ENCODE data around the gene TEX55. TPM values are rescaled to one million over a fixed set of nuclear protein-coding genes. Genes with fewer than 3 reads are reported as not detected.
"Not testable (repeated sequence)": the region's sequence is repeated elsewhere in the genome, so short reads cannot be mapped to it uniquely, and the experiment has no call there.

The TEX55 gene
- polyA plus RNA-seq, 3 donors: not detected

DNA sequence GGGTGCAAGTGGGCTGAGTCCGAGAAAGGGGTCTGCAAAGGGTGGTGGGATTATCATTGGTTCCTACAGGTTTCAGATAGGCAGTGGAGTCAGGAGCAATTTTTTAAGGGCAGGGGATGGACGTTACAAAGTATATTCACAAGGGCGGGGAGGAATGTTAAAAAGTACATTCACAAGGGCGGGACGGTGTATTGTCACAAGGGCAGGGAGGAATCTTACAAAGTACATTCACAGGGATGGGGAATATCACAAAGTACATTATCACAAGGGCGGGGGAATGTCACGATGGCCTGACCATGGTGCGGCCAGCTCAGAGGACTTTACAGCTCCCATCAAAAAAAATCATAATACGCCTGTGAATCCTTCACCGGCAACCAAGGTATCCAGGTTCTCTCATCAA is 20.6 kb upstream of the TEX55 start:
- H3K27me3 ChIP-seq (ENCODE audit: control insufficient read depth in 2 of 2, insufficient read depth in 2 of 2, low read length in 2 of 2): no peaks in the 10 kb centered on the region
- H3K9me3 ChIP-seq (replicated peaks in 1 of 2; ENCODE audit: control insufficient read depth in 1 of 2, insufficient read depth in 1 of 2, low read length in 2 of 2): peaks cover 0 to 6% of the 10 kb centered on the region in 2 donors
- intact Hi-C loops (cut with micrococcal nuclease): no loop called here
- no peak for DNase-seq
- H4K20me1 ChIP-seq (ENCODE audit: insufficient read depth, low read length): no peaks in the 10 kb centered on the region
- H3K36me3 ChIP-seq (replicated peaks in 1 of 2; ENCODE audit: control insufficient read depth in 1 of 2, insufficient read depth in 2 of 2, low read length in 2 of 2): no peaks in the 10 kb centered on the region
- no peak overlapping the region for H3K4me3 Mint-ChIP-seq
- H3K27ac ChIP-seq (ENCODE audit: low read depth in 1 of 2, low read length in 2 of 2): no peak overlapping the region
- H3K27me3 Mint-ChIP-seq (ENCODE audit: low read depth in 3 of 3): peaks cover 0 to 11% (median 0%) of the 10 kb centered on the region in 3 donors
- H3K27ac Mint-ChIP-seq: peak overlapping the region in 1 of 7 donors; percentile 15
- no peak overlapping the region for H2AFZ ChIP-seq (ENCODE audit: insufficient read depth, low read depth, low read length, poor library complexity, severe bottlenecking)
- H3K36me3 Mint-ChIP-seq: no peaks in the 10 kb centered on the region
- no peaks in the 10 kb centered on the region for H3K4me1 Mint-ChIP-seq
- H3K9me3 Mint-ChIP-seq: peaks cover 0 to 16% (median 6%) of the 10 kb centered on the region in 7 donors
- 100% methylated on average over 3 of the region's 10 CpGs for WGBS (ENCODE audit: insufficient coverage)
- no peaks in the 10 kb centered on the region for H3K4me1 ChIP-seq (ENCODE audit: control insufficient read depth in 1 of 2, insufficient read depth in 2 of 2, low read length in 2 of 2)
- H3K4me3 ChIP-seq (replicated peaks in 1 of 3; ENCODE audit: low read depth in 2 of 3, low read length in 3 of 3): no peak overlapping the region
- no peaks in the 10 kb centered on the region for H3K79me2 ChIP-seq (ENCODE audit: insufficient read depth, low read length)
- TF ChIP-seq, protein P1, sequence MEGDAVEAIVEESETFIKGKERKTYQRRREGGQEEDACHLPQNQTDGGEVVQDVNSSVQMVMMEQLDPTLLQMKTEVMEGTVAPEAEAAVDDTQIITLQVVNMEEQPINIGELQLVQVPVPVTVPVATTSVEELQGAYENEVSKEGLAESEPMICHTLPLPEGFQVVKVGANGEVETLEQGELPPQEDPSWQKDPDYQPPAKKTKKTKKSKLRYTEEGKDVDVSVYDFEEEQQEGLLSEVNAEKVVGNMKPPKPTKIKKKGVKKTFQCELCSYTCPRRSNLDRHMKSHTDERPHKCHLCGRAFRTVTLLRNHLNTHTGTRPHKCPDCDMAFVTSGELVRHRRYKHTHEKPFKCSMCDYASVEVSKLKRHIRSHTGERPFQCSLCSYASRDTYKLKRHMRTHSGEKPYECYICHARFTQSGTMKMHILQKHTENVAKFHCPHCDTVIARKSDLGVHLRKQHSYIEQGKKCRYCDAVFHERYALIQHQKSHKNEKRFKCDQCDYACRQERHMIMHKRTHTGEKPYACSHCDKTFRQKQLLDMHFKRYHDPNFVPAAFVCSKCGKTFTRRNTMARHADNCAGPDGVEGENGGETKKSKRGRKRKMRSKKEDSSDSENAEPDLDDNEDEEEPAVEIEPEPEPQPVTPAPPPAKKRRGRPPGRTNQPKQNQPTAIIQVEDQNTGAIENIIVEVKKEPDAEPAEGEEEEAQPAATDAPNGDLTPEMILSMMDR (IDR thresholded peaks at IDR 0.05): no peak
- no peak overlapping the region for H3K4me2 ChIP-seq (replicated peaks; ENCODE audit: extremely low read depth, low read length, poor library complexity, severe bottlenecking)
- H3K9ac ChIP-seq (ENCODE audit: insufficient read depth, low read length, poor library complexity, severe bottlenecking): no peak overlapping the region

DNA sequence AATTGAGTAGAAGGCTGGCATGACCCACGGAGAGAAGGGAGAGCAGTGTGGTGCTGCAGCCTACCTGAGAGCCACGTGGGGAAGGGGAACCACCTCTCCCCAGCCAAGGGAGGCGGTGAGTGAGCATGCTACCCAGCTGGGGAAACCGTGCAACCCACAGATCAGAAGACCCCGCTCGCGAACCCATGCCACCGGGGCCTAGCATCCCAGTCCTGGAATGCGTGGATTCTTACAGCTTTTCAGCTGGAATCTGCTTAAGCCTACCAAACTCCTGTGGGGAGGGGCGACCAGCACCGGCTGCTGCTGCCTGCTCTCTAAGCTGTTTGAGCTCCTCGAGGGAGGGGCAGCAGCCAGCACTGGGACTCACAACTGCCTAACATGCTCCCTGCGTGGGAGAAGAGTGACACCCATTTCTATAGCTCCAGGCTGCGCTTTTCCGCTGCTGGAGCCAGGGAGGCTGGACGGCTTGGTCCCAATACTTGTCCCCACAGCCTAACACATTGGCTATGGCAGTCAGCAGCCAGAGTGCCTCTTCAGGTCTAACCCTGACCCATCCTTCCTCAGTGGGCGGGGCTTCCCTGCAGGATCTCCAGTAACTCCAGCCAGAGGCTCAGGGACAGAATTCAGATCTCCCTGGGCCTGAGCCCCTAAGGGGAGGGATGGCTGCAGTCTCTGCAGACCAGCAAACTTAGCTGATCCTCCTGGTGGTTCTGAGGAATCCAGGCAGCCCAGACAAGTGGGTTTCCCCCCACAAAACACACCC is 20.0 kb upstream of the TEX55 start:
- Mint-ChIP-seq H3K4me1 (no peaks in the 10 kb centered on the region), H3K9me3 (peaks cover 0 to 15% (median 6%) of the 10 kb centered on the region in 7 donors), H3K27ac (no peak overlapping the region), H3K27me3 (ENCODE audit: low read depth in 3 of 3) (peaks cover 0 to 11% (median 3%) of the 10 kb centered on the region in 3 donors), H3K4me3 (no peak overlapping the region), H3K36me3 (no peaks in the 10 kb centered on the region)
- H3K36me3 ChIP-seq (replicated peaks in 1 of 2; ENCODE audit: control insufficient read depth in 1 of 2, insufficient read depth in 2 of 2, low read length in 2 of 2): no peaks in the 10 kb centered on the region
- no peak overlapping the region for H2AFZ ChIP-seq (ENCODE audit: insufficient read depth, low read depth, low read length, poor library complexity, severe bottlenecking)
- no peaks in the 10 kb centered on the region for H4K20me1 ChIP-seq (ENCODE audit: insufficient read depth, low read length)
- no peak overlapping the region for H3K27ac ChIP-seq (ENCODE audit: low read depth in 1 of 2, low read length in 2 of 2)
- intact Hi-C loops (cut with micrococcal nuclease): no loop called here
- TF ChIP-seq, protein P1 (IDR thresholded peaks at IDR 0.05): no peak
- no peak overlapping the region for H3K4me2 ChIP-seq (replicated peaks; ENCODE audit: extremely low read depth, low read length, poor library complexity, severe bottlenecking)
- peaks cover 0 to 6% of the 10 kb centered on the region in 2 donors for H3K9me3 ChIP-seq (replicated peaks in 1 of 2; ENCODE audit: control insufficient read depth in 1 of 2, insufficient read depth in 1 of 2, low read length in 2 of 2)
- 88% methylated on average over 16 of the region's 17 CpGs for WGBS (ENCODE audit: insufficient coverage)
- DNase-seq: no peak
- no peak overlapping the region for H3K9ac ChIP-seq (ENCODE audit: insufficient read depth, low read length, poor library complexity, severe bottlenecking)
- H3K4me1 ChIP-seq (ENCODE audit: control insufficient read depth in 1 of 2, insufficient read depth in 2 of 2, low read length in 2 of 2): no peaks in the 10 kb centered on the region
- no peak overlapping the region for H3K4me3 ChIP-seq (replicated peaks in 1 of 3; ENCODE audit: low read depth in 2 of 3, low read length in 3 of 3)
- H3K27me3 ChIP-seq (ENCODE audit: control insufficient read depth in 2 of 2, insufficient read depth in 2 of 2, low read length in 2 of 2): no peaks in the 10 kb centered on the region
- H3K79me2 ChIP-seq (ENCODE audit: insufficient read depth, low read length): no peaks in the 10 kb centered on the region

DNA sequence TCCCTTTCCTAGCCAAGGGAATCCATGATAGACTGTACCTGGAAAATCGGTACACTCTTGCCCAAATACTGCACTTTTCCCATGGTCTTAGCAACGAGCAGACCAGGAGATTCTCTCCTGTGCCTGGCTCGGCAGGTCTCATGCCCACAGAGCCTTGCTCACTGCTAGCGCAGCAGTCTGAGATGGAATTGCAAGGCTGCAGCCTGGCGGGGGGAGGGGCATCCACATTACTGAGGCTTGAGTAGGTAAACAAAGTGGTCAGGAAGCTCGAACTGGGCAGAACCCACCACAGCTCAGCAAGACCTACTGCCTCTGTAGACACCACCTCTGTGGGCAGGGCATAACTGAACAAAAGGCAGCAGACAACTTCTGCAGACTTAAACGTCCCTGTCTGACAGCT is 15.7 kb upstream of the TEX55 start:
- H3K27me3 ChIP-seq (ENCODE audit: control insufficient read depth in 2 of 2, insufficient read depth in 2 of 2, low read length in 2 of 2); H4K20me1 ChIP-seq (ENCODE audit: insufficient read depth, low read length); H3K27ac ChIP-seq (ENCODE audit: low read depth in 1 of 2, low read length in 2 of 2); H3K27ac Mint-ChIP-seq; H3K4me1 Mint-ChIP-seq; H3K4me2 ChIP-seq (replicated peaks; ENCODE audit: extremely low read depth, low read length, poor library complexity, severe bottlenecking); H2AFZ ChIP-seq (ENCODE audit: insufficient read depth, low read depth, low read length, poor library complexity, severe bottlenecking); H3K79me2 ChIP-seq (ENCODE audit: insufficient read depth, low read length); H3K9me3 ChIP-seq (replicated peaks in 1 of 2; ENCODE audit: control insufficient read depth in 1 of 2, insufficient read depth in 1 of 2, low read length in 2 of 2); H3K36me3 ChIP-seq (replicated peaks in 1 of 2; ENCODE audit: control insufficient read depth in 1 of 2, insufficient read depth in 2 of 2, low read length in 2 of 2); H3K4me3 Mint-ChIP-seq; intact Hi-C loops (cut with micrococcal nuclease); H3K27me3 Mint-ChIP-seq (ENCODE audit: low read depth in 3 of 3); H3K4me1 ChIP-seq (ENCODE audit: control insufficient read depth in 1 of 2, insufficient read depth in 2 of 2, low read length in 2 of 2); H3K4me3 ChIP-seq (replicated peaks in 1 of 3; ENCODE audit: low read depth in 2 of 3, low read length in 3 of 3); H3K36me3 Mint-ChIP-seq; DNase-seq; H3K9ac ChIP-seq (ENCODE audit: insufficient read depth, low read length, poor library complexity, severe bottlenecking): not testable (repeated sequence)
- 91% methylated on average over 3 of the region's 7 CpGs for WGBS (ENCODE audit: insufficient coverage)
- peaks cover 2 to 13% (median 9%) of the 10 kb centered on the region in 7 donors for H3K9me3 Mint-ChIP-seq
